HEK293 (cell line): ENCODE measurements around the gene DCK.

Experiments
- CTCF ChIA-PET: fragments of 350-600 bp; formaldehyde crosslinking; extraction: SDS; loops from one replicate; lab custom pipeline; 2021; ENCODE audit warnings: antibody characterized with exemption; lab: Yijun Ruan, JAX
- POLR2A ChIA-PET: fragments of 300-600 bp; formaldehyde crosslinking; extraction: SDS; loops from one replicate; lab custom pipeline; 2020; ENCODE audit warnings: antibody characterized with exemption, inconsistent platforms; lab: Yijun Ruan, JAX
- H3K27ac ChIP-seq: fragments of 200-500 bp; sonication (Bioruptor generic); 2 replicates; pipeline ENCODE4 v1.5.1; 2014; ENCODE audit warnings: low read depth, low read length, control low read depth, inconsistent platforms; ENCODE audit errors: extremely low read depth
- H3K36me3 ChIP-seq, 2 experiments: fragments of 200-500 bp in 1 of 2; sonication (Bioruptor generic) in 1 of 2; 1 replicate in 1 of 2; 2 replicates in 1 of 2; pipeline ENCODE4 v1.5.1; 2014 to 2017; ENCODE audit warnings: inconsistent platforms in 2 of 2, low read length in 2 of 2; ENCODE audit not compliant: control insufficient read depth in 2 of 2, insufficient read depth in 1 of 2
- H3K4me1 ChIP-seq: fragments of 200-500 bp; sonication (Bioruptor generic); 2 replicates; pipeline ENCODE4 v1.5.1; 2014; ENCODE audit warnings: mild to moderate bottlenecking, low read length, inconsistent platforms; ENCODE audit not compliant: control insufficient read depth, insufficient read depth
- H3K4me3 ChIP-seq: 2 replicates; pipeline ENCODE4 v1.5.1; 2011; ENCODE audit warnings: low read depth, mild to moderate bottlenecking, control low read depth, low read length, moderate library complexity
- H3K9me3 ChIP-seq: fragments of 200-500 bp; sonication (Bioruptor generic); 2 replicates; pipeline ENCODE4 v1.5.1; 2014; ENCODE audit warnings: low read depth, low read length, inconsistent platforms; ENCODE audit not compliant: control insufficient read depth, insufficient read depth
- GLI2 ChIP-seq: fragments of 450-650 bp; formaldehyde crosslinking; IDR thresholded peaks from 2 replicates; pipeline ENCODE4; 2017; ENCODE audit warnings: missing biosample characterization, missing genetic modification characterization, low read depth, borderline replicate concordance
- MEIS1 ChIP-seq: sonication (generic); formaldehyde crosslinking; IDR thresholded peaks from 2 replicates; pipeline ENCODE4 v1.8.1; 2022; ENCODE audit warnings: missing genetic modification reagents, mild to moderate bottlenecking, borderline replicate concordance
- PBX3 ChIP-seq: sonication (generic); formaldehyde crosslinking; IDR thresholded peaks from 2 replicates; pipeline ENCODE4 v1.8.1; 2022; ENCODE audit warnings: mild to moderate bottlenecking, moderate library complexity, missing genetic modification reagents
- ZBTB10 ChIP-seq: fragments of 450-650 bp; formaldehyde crosslinking; IDR thresholded peaks from 2 replicates; pipeline ENCODE4 v1.5.1; 2016; ENCODE audit warnings: missing biosample characterization, missing genetic modification characterization
- ZBTB48 ChIP-seq: fragments of 450-650 bp; formaldehyde crosslinking; IDR thresholded peaks from 2 replicates; pipeline ENCODE4 v1.5.1; 2016; ENCODE audit warnings: missing biosample characterization, missing genetic modification characterization
- ZIC2 ChIP-seq: fragments of 450-650 bp; formaldehyde crosslinking; IDR thresholded peaks from 2 replicates; pipeline ENCODE4 v1.5.1; 2016; ENCODE audit warnings: missing biosample characterization, missing genetic modification characterization
- ZNF140 ChIP-seq: fragments of 450-650 bp; formaldehyde crosslinking; IDR thresholded peaks from 2 replicates; pipeline ENCODE4 v1.5.1; 2016; ENCODE audit warnings: missing biosample characterization, missing genetic modification characterization
- ZNF2 ChIP-seq: fragments of 450-650 bp; formaldehyde crosslinking; IDR thresholded peaks from 2 replicates; pipeline ENCODE4 v1.5.1; 2016; ENCODE audit warnings: missing biosample characterization, missing genetic modification characterization
- ZNF26 ChIP-seq: fragments of 450-650 bp; formaldehyde crosslinking; IDR thresholded peaks from 2 replicates; pipeline ENCODE4 v1.5.1; 2016; ENCODE audit warnings: missing biosample characterization, missing genetic modification characterization
- ZNF398 ChIP-seq: fragments of 450-650 bp; formaldehyde crosslinking; IDR thresholded peaks from 2 replicates; pipeline ENCODE4 v1.5.1; 2017; ENCODE audit warnings: missing biosample characterization, missing genetic modification characterization
- ZNF416 ChIP-seq: fragments of 450-650 bp; formaldehyde crosslinking; IDR thresholded peaks from 2 replicates; pipeline ENCODE4 v1.5.1; 2016; ENCODE audit warnings: missing biosample characterization, missing genetic modification characterization
- ZNF473 ChIP-seq: fragments of 450-650 bp; formaldehyde crosslinking; IDR thresholded peaks from 2 replicates; pipeline ENCODE4 v1.5.1; 2017; ENCODE audit warnings: missing biosample characterization, missing genetic modification characterization
- ZNF600 ChIP-seq: fragments of 450-650 bp; formaldehyde crosslinking; IDR thresholded peaks from 2 replicates; pipeline ENCODE4 v1.5.1; 2016; ENCODE audit warnings: missing biosample characterization, missing genetic modification characterization
- ZNF624 ChIP-seq: fragments of 450-650 bp; formaldehyde crosslinking; IDR thresholded peaks from 2 replicates; pipeline ENCODE4 v1.5.1; 2017; ENCODE audit warnings: missing biosample characterization, missing genetic modification characterization
- ZSCAN5A ChIP-seq: fragments of 450-650 bp; formaldehyde crosslinking; IDR thresholded peaks from 2 replicates; pipeline ENCODE4 v1.5.1; 2016; ENCODE audit warnings: missing biosample characterization, missing genetic modification characterization
- TF ChIP-seq, protein P1 (sequence below): fragments of 450-650 bp; formaldehyde crosslinking; IDR thresholded peaks from 2 replicates; pipeline ENCODE4 v1.5.1; 2017; ENCODE audit warnings: missing biosample characterization, missing genetic modification characterization
- TF ChIP-seq, protein P2 (sequence below): fragments of 450-650 bp; formaldehyde crosslinking; conservative IDR thresholded peaks from 2 replicates; pipeline ENCODE4 v1.5.1; 2016; ENCODE audit warnings: low read depth, missing biosample characterization, missing genetic modification characterization

The DCK gene

GRCh38 chr4:70956549-70957210, 36.8 kb upstream of the DCK start:
- Histone ChIP-seq H3K4me3 (no peak overlapping the region), H3K9me3 (no peaks in the 10 kb centered on the region), H3K27ac (no peak overlapping the region), H3K36me3 (peaks cover 0 to 3% of the 10 kb centered on the region in 2 experiments; a peak in 2 of 3 replicates)
- POLR2A ChIA-PET, result no interaction called here
- TF ChIP-seq ZNF600 (tag by site-specific recombination), result no peak
- no peak for TF ChIP-seq ZNF473 (tag by site-specific recombination)
- no peak for TF ChIP-seq ZNF2 (tag by site-specific recombination)
- TF ChIP-seq PBX3 (CRISPR knock-in tag), result no peak
- no peak for TF ChIP-seq MEIS1 (CRISPR knock-in tag)
- TF ChIP-seq, protein P1, sequence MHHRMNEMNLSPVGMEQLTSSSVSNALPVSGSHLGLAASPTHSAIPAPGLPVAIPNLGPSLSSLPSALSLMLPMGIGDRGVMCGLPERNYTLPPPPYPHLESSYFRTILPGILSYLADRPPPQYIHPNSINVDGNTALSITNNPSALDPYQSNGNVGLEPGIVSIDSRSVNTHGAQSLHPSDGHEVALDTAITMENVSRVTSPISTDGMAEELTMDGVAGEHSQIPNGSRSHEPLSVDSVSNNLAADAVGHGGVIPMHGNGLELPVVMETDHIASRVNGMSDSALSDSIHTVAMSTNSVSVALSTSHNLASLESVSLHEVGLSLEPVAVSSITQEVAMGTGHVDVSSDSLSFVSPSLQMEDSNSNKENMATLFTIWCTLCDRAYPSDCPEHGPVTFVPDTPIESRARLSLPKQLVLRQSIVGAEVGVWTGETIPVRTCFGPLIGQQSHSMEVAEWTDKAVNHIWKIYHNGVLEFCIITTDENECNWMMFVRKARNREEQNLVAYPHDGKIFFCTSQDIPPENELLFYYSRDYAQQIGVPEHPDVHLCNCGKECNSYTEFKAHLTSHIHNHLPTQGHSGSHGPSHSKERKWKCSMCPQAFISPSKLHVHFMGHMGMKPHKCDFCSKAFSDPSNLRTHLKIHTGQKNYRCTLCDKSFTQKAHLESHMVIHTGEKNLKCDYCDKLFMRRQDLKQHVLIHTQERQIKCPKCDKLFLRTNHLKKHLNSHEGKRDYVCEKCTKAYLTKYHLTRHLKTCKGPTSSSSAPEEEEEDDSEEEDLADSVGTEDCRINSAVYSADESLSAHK (tag by site-specific recombination), result no peak
- TF ChIP-seq ZNF624 (tag by site-specific recombination), result no peak
- no peak for TF ChIP-seq GLI2 (tag by site-specific recombination)
- no peak for TF ChIP-seq ZIC2 (tag by site-specific recombination)
- TF ChIP-seq ZNF416, result no peak
- TF ChIP-seq ZSCAN5A (tag by site-specific recombination), result no peak
- no peak for TF ChIP-seq ZNF398 (tag by site-specific recombination)
- no peak for TF ChIP-seq ZBTB10 (tag by site-specific recombination)
- TF ChIP-seq, all 188 proteins: peak for 0
- CTCF ChIA-PET, result interaction anchor here (0.9 kb wide), 1 partner anchor 7 kb away, joined by 3 read pairs; no protein-coding TSS in a partner anchor
- H3K4me1 ChIP-seq, result no peaks in the 10 kb centered on the region

DNA sequence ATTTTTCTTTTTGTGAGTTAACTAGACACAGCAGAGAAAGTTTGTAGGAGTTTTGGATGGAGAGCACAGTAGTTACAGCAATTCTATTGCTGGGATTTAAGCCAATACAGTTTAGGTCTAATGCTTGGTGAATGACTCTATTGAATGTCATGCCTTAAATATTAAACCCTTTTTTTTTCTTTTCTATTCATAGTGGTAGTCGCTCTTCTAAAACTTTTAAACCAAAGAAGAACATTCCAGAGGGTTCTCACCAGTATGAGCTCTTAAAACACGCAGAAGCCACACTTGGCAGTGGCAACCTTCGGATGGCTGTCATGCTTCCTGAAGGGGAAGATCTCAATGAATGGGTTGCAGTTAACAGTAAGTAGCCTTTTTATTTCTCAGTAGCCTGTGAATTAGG, 34.8 kb upstream of the DCK start:
- no peaks in the 10 kb centered on the region for H3K9me3 ChIP-seq
- H3K27ac ChIP-seq, result no peak overlapping the region
- no peaks in the 10 kb centered on the region for H3K4me1 ChIP-seq
- no peak overlapping the region for H3K4me3 ChIP-seq
- CTCF ChIA-PET, result interaction anchor here (0.6 to 0.8 kb wide), 2 partner anchors 145 to 200 kb away, joined by 3 to 4 read pairs; no protein-coding TSS in a partner anchor
- POLR2A ChIA-PET, result no interaction called here
- peaks cover 3% of the 10 kb centered on the region in 2 experiments; a peak in 2 of 3 replicates for H3K36me3 ChIP-seq
- no peak for TF ChIP-seq ZBTB48 (tag by site-specific recombination)
- no peak for TF ChIP-seq ZNF26
- TF ChIP-seq ZNF140, result no peak
- TF ChIP-seq, protein P2, sequence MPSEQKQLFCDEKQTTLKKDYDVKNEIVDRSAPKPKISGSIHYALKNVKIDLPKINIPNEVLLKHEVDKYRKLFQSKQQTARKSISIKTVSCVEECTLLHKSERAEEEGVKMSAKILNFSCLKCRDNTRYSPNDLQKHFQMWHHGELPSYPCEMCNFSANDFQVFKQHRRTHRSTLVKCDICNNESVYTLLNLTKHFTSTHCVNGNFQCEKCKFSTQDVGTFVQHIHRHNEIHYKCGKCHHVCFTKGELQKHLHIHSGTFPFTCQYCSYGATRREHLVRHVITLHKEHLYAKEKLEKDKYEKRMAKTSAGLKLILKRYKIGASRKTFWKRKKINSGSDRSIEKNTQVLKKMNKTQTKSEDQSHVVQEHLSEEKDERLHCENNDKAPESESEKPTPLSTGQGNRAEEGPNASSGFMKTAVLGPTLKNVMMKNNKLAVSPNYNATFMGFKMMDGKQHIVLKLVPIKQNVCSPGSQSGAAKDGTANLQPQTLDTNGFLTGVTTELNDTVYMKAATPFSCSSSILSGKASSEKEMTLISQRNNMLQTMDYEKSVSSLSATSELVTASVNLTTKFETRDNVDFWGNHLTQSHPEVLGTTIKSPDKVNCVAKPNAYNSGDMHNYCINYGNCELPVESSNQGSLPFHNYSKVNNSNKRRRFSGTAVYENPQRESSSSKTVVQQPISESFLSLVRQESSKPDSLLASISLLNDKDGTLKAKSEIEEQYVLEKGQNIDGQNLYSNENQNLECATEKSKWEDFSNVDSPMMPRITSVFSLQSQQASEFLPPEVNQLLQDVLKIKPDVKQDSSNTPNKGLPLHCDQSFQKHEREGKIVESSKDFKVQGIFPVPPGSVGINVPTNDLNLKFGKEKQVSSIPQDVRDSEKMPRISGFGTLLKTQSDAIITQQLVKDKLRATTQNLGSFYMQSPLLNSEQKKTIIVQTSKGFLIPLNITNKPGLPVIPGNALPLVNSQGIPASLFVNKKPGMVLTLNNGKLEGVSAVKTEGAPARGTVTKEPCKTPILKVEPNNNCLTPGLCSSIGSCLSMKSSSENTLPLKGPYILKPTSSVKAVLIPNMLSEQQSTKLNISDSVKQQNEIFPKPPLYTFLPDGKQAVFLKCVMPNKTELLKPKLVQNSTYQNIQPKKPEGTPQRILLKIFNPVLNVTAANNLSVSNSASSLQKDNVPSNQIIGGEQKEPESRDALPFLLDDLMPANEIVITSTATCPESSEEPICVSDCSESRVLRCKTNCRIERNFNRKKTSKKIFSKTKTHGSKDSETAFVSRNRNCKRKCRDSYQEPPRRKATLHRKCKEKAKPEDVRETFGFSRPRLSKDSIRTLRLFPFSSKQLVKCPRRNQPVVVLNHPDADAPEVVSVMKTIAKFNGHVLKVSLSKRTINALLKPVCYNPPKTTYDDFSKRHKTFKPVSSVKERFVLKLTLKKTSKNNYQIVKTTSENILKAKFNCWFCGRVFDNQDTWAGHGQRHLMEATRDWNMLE (tag by site-specific recombination), result no peak
